ENCODE measurements around the gene PNPLA1. TPM values are rescaled to one million over a fixed set of nuclear protein-coding genes. Genes with fewer than 3 reads are reported as not detected.

Gene PNPLA1
- total RNA-seq, 1 experiment from 2014 or later, result not detected

- no peak for DNase-seq (ENCODE audit: low spot score)
These were observed 81.1 kb downstream of the PNPLA1 start for GRCh38 chr6:36350681-36351571.

GRCh38 chr6:36352477-36353157 is 82.8 kb downstream of the PNPLA1 start:
- no peaks in the 10 kb centered on the region for H3K4me1 Mint-ChIP-seq
- POLR2A ChIA-PET, result no interaction called here
- CTCF ChIA-PET, result interaction anchor here (2.1 to 3.4 kb wide), 2 partner anchors 12 to 50 kb away, joined by 8 to 14 read pairs; no protein-coding TSS in a partner anchor
- no peak for TF ChIP-seq E2F4 (CRISPR knock-in tag; IDR thresholded peaks at IDR 0.05; ENCODE audit: borderline replicate concordance, low read depth)
- no peak for TF ChIP-seq ERG (CRISPR knock-in tag; IDR thresholded peaks at IDR 0.05)
- TF ChIP-seq GABPB1 (CRISPR knock-in tag; IDR thresholded peaks at IDR 0.05), result no peak
- TF ChIP-seq E2F1 (CRISPR knock-in tag; IDR thresholded peaks at IDR 0.05), result no peak
- TF ChIP-seq CDX4 (CRISPR knock-in tag; IDR thresholded peaks at IDR 0.05; ENCODE audit: borderline replicate concordance), result no peak
- H3K36me3 Mint-ChIP-seq, result no peaks in the 10 kb centered on the region; the same call in 1 of the 2 replicates
- no peak overlapping the region for H3K27ac Mint-ChIP-seq
- ATAC-seq (no peak), DNase-seq (ENCODE audit: low spot score) (no peak)
- no peak overlapping the region for H3K4me3 Mint-ChIP-seq
- peaks cover 3% of the 10 kb centered on the region; the same call in 1 of the 2 replicates for H3K27me3 Mint-ChIP-seq (ENCODE audit: low read depth)
- peaks cover 14% of the 10 kb centered on the region for H3K9me3 Mint-ChIP-seq

More at GRCh38 chr6:36350681-36351571, 81.1 kb downstream of the PNPLA1 start:
- H3K27me3 Mint-ChIP-seq (ENCODE audit: low read depth), result peaks cover 3% of the 10 kb centered on the region; the same call in 1 of the 2 replicates
- peaks cover 11% of the 10 kb centered on the region for H3K4me1 Mint-ChIP-seq
- H3K9me3 Mint-ChIP-seq, result peaks cover 14% of the 10 kb centered on the region
- CTCF ChIA-PET, result interaction anchor here (0.6 to 3.4 kb wide), 4 partner anchors 10 to 48 kb away, joined by 4 to 17 read pairs (median 10); no protein-coding TSS in a partner anchor
- H3K27ac Mint-ChIP-seq, result no peak overlapping the region
- TF ChIP-seq E2F1 (CRISPR knock-in tag; IDR thresholded peaks at IDR 0.05), result no peak
- no peak for TF ChIP-seq FOXP1 (CRISPR knock-in tag; IDR thresholded peaks at IDR 0.05; ENCODE audit: borderline replicate concordance)
- TF ChIP-seq GABPB1 (CRISPR knock-in tag; IDR thresholded peaks at IDR 0.05), result no peak
- no peak for TF ChIP-seq JUN (CRISPR knock-in tag; IDR thresholded peaks at IDR 0.05)
- TF ChIP-seq SMAD4 (CRISPR knock-in tag; IDR thresholded peaks at IDR 0.05), result no peak
- no peaks in the 10 kb centered on the region; the same call in 1 of the 2 replicates for H3K36me3 Mint-ChIP-seq
- no peak for ATAC-seq
- no peak overlapping the region for H3K4me3 Mint-ChIP-seq
- POLR2A ChIA-PET, result no interaction called here

GRCh38 chr6:36353411-36353915 is 83.6 kb downstream of the PNPLA1 start:
- ChIA-PET POLR2A (no interaction called here), CTCF (interaction anchor here (2.1 to 3.4 kb wide), 2 partner anchors 13 to 51 kb away, joined by 8 to 14 read pairs; no protein-coding TSS in a partner anchor)
- ATAC-seq (no peak), DNase-seq (ENCODE audit: low spot score) (no peak)
- peaks cover 14% of the 10 kb centered on the region for H3K9me3 Mint-ChIP-seq
- H3K36me3 Mint-ChIP-seq, result no peaks in the 10 kb centered on the region; the same call in 1 of the 2 replicates
- no peak overlapping the region for H3K4me3 Mint-ChIP-seq
- no peaks in the 10 kb centered on the region for H3K4me1 Mint-ChIP-seq
- peaks cover 3% of the 10 kb centered on the region; the same call in 1 of the 2 replicates for H3K27me3 Mint-ChIP-seq (ENCODE audit: low read depth)
- H3K27ac Mint-ChIP-seq, result no peak overlapping the region
- TF ChIP-seq ZNF423 (CRISPR knock-in tag; IDR thresholded peaks at IDR 0.05), result no peak
- TF ChIP-seq PRRX2 (CRISPR knock-in tag; IDR thresholded peaks at IDR 0.05), result no peak
- no peak for TF ChIP-seq ATF6 (CRISPR knock-in tag; IDR thresholded peaks at IDR 0.05)
- TF ChIP-seq NFATC4 (CRISPR knock-in tag; IDR thresholded peaks at IDR 0.05), result no peak
- no peak for TF ChIP-seq TCF7 (CRISPR knock-in tag; IDR thresholded peaks at IDR 0.05; ENCODE audit: low read depth)
- no peak for TF ChIP-seq ZNF219 (CRISPR knock-in tag; IDR thresholded peaks at IDR 0.05; ENCODE audit: borderline replicate concordance)
- no peak for TF ChIP-seq ATF1 (CRISPR knock-in tag; IDR thresholded peaks at IDR 0.05)
- no peak for TF ChIP-seq SOX15 (CRISPR knock-in tag; IDR thresholded peaks at IDR 0.05)
- no peak for TF ChIP-seq MXD4 (CRISPR knock-in tag; IDR thresholded peaks at IDR 0.05; ENCODE audit: borderline replicate concordance)
- TF ChIP-seq STAT6 (CRISPR knock-in tag; conservative IDR thresholded peaks at IDR 0.05; ENCODE audit: low read depth), result no peak

All from WTC11 (cell line).